ENCODE data around the gene COQ8B. TPM values are rescaled to one million over a fixed set of nuclear protein-coding genes. Genes with fewer than 3 reads are reported as not detected.
"Not testable (repeated sequence)": the region's sequence is repeated elsewhere in the genome, so short reads cannot be mapped to it uniquely, and the experiment has no call there.

Gene COQ8B
- total RNA-seq, 1 donor from 2014 or later, result 26.4 TPM

DNA sequence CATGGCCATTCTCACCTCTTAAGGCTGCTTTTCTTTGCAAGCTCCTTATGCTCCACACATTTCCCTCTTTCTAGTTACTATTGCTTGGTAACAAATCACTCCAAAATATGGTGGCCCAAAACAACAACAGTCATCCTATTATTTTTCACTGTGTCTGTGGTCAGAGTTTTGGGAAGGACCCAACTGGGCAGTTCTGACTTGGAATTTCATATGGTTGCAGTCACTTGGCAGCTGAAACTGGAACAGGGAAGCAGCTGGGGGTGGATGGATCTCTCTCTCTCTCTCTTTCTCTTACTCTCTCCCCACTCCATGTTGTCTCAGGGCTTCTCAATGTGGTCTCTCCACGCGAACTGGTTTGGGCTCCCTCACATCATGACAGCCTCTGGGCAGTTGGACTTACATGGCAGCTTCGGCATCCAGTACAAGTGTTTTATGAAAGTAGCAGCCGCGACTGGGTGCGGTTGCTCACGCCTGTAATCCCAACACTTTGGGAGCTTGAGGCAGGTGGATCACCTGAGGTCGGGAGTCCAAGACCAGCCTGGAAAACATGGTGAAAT, 65.9 kb downstream of the COQ8B start:
- Mint-ChIP-seq H3K27me3 (ENCODE audit: unreplicated experiment) (peaks cover 3% of the 10 kb centered on the region), H3K27ac (ENCODE audit: unreplicated experiment) (no peak overlapping the region), H3K4me1 (ENCODE audit: unreplicated experiment) (no peaks in the 10 kb centered on the region), H3K9me3 (ENCODE audit: unreplicated experiment) (no peaks in the 10 kb centered on the region), H3K4me3 (ENCODE audit: unreplicated experiment) (no peak overlapping the region), H3K36me3 (ENCODE audit: low read depth, unreplicated experiment) (no peaks in the 10 kb centered on the region)
- DNase-seq (ENCODE audit: low spot score), result no peak
- TF ChIP-seq, protein P1, sequence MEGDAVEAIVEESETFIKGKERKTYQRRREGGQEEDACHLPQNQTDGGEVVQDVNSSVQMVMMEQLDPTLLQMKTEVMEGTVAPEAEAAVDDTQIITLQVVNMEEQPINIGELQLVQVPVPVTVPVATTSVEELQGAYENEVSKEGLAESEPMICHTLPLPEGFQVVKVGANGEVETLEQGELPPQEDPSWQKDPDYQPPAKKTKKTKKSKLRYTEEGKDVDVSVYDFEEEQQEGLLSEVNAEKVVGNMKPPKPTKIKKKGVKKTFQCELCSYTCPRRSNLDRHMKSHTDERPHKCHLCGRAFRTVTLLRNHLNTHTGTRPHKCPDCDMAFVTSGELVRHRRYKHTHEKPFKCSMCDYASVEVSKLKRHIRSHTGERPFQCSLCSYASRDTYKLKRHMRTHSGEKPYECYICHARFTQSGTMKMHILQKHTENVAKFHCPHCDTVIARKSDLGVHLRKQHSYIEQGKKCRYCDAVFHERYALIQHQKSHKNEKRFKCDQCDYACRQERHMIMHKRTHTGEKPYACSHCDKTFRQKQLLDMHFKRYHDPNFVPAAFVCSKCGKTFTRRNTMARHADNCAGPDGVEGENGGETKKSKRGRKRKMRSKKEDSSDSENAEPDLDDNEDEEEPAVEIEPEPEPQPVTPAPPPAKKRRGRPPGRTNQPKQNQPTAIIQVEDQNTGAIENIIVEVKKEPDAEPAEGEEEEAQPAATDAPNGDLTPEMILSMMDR (IDR thresholded peaks at IDR 0.05; ENCODE audit: unreplicated experiment), result no peak

DNA sequence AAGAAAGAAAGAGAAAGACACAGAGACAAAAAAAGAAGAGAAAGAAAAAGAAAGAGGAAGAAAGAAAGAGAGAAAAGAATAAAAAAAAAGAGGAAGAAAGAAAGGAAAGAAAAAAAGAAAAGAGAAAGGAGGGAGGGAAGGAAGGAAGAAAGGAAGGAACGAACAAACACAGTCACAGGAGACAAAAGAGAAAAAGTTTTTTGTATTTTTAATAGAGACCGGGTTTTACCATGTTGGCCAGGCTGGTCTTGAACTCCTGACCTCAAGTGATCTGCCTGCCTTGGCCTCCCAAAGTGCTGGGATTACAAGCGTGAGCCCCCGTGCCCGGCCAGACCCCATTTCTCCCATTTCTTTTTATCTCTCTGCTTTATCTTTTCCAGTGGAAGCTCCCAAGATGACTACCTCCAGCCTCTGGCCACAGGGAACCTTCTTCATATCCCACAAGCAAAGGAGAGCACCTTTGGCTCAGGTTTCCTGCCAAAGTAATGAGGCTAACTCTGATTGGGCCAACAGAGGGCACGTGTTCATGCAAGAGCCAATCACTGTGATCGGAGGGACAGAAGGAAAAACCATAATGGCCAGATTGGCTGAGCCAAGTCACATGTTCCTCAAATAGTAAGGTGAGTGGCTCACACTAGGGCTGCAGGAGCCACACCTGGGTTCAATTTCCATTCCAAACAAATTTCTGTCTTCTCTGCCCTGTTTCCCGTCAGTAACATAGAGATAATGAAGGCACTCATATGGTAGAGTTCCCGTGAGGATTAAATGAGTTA, 66.6 kb downstream of the COQ8B start:
- not testable (repeated sequence) for H3K27ac Mint-ChIP-seq (ENCODE audit: unreplicated experiment); H3K36me3 Mint-ChIP-seq (ENCODE audit: low read depth, unreplicated experiment); DNase-seq (ENCODE audit: low spot score); H3K27me3 Mint-ChIP-seq (ENCODE audit: unreplicated experiment); H3K4me1 Mint-ChIP-seq (ENCODE audit: unreplicated experiment); H3K4me3 Mint-ChIP-seq (ENCODE audit: unreplicated experiment); H3K9me3 Mint-ChIP-seq (ENCODE audit: unreplicated experiment)

DNA sequence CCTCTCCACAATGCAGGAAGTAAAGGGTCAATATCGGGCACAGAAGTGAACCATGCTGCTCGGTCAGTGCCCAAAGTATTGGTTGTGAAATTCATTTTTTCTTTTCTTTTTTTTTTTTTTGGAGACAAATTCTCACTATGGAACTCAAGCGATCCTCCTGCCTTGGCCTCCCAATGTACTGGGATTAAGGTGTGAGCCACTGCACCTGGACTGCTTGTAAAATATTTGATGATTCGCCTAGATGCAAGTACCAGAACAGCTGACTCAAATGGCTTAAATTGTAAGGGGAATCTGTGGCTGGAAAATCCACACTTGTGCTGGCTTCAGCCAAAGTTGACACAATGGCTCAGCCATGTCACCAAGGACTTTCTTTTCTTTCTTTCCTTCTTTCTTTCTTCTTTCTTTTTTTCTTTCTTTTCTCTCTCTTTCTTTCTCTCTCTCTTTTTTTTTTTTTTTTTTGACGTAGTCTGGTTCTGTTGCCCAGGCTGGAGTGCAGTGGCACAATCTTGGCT, 69.9 kb downstream of the COQ8B start:
- Mint-ChIP-seq H3K27me3 (ENCODE audit: unreplicated experiment) (peaks cover 3% of the 10 kb centered on the region), H3K4me3 (ENCODE audit: unreplicated experiment) (no peak overlapping the region), H3K9me3 (ENCODE audit: unreplicated experiment) (no peaks in the 10 kb centered on the region), H3K27ac (ENCODE audit: unreplicated experiment) (no peak overlapping the region), H3K36me3 (ENCODE audit: low read depth, unreplicated experiment) (no peaks in the 10 kb centered on the region), H3K4me1 (ENCODE audit: unreplicated experiment) (no peaks in the 10 kb centered on the region)
- DNase-seq (ENCODE audit: low spot score), result no peak
- TF ChIP-seq, protein P1 (IDR thresholded peaks at IDR 0.05; ENCODE audit: unreplicated experiment), result no peak

DNA sequence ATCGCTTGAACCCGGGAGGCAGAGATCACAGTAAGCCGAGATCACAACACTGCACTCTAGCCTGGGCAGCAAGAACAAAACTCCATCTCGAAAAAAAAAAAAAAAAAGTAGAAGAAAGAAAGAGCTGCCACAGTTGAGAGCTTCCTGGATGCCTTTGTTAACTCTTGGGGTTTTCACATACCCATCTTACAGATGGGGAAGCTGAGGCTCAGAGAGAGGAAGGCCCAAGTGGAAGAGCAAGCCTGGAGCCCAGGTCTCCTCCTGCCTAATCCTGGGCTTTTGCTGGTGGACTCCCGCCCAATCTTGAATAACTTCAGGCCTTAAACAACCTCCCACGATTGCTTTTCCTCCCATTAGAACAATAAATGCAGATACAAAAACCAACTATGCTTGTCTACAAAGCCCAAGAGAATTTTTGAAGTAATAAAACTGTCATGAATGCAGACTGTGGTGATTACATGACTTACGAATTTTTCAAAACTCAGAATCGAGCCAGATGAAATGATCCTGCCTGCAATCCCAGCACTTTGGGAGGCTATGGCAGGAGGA, 73.9 kb downstream of the COQ8B start:
- no peak for DNase-seq (ENCODE audit: low spot score)
- no peaks in the 10 kb centered on the region for H3K9me3 Mint-ChIP-seq (ENCODE audit: unreplicated experiment)
- no peak overlapping the region for H3K4me3 Mint-ChIP-seq (ENCODE audit: unreplicated experiment)
- H3K27me3 Mint-ChIP-seq (ENCODE audit: unreplicated experiment), result no peaks in the 10 kb centered on the region
- TF ChIP-seq, protein P1 (IDR thresholded peaks at IDR 0.05; ENCODE audit: unreplicated experiment), result no peak
- H3K27ac Mint-ChIP-seq (ENCODE audit: unreplicated experiment), result no peak overlapping the region
- H3K4me1 Mint-ChIP-seq (ENCODE audit: unreplicated experiment), result peaks cover 5% of the 10 kb centered on the region
- no peaks in the 10 kb centered on the region for H3K36me3 Mint-ChIP-seq (ENCODE audit: low read depth, unreplicated experiment)

DNA sequence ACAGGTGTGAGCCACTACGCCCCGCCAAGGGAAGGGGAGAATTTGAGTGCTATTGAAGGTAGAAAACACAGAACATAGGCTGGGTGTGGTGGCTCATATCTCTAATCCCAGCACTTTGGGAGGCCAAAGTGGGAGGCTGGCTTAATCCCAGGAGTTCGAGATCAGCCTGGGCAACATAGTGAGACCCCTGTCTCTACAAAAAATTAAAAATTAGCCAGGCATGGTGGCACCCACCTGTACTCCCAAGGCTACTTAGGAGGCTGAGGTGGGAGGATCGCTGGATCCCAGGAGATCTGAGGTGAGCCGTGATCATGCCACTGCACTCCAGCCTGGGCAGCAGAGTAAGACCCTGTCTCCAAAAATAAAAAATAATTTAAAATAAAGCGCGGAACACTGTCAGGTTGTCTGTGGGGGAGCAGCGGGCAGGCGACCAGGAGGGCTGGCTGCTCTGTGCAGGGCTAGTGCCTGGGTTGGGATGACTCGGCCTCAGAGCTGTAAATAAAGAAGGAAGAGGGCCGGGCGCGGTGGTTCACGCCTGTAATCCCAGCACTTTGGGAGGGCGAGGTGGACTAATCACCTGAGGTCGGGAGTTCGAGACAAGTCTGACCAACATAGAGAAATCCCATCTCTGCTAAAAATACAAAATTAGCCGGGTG, 74.5 kb downstream of the COQ8B start:
- H3K9me3 Mint-ChIP-seq (ENCODE audit: unreplicated experiment), result no peaks in the 10 kb centered on the region
- no peak overlapping the region for H3K27ac Mint-ChIP-seq (ENCODE audit: unreplicated experiment)
- no peaks in the 10 kb centered on the region for H3K36me3 Mint-ChIP-seq (ENCODE audit: low read depth, unreplicated experiment)
- TF ChIP-seq, protein P1 (IDR thresholded peaks at IDR 0.05; ENCODE audit: unreplicated experiment), result no peak
- no peak for DNase-seq (ENCODE audit: low spot score)
- peaks cover 5% of the 10 kb centered on the region for H3K4me1 Mint-ChIP-seq (ENCODE audit: unreplicated experiment)
- no peaks in the 10 kb centered on the region for H3K27me3 Mint-ChIP-seq (ENCODE audit: unreplicated experiment)
- H3K4me3 Mint-ChIP-seq (ENCODE audit: unreplicated experiment), result no peak overlapping the region

Other genes starting within 250 kb of the COQ8B start
- 0.49 TPM for gene SPTBN4, start 249.9 kb downstream of the COQ8B start, total RNA-seq (ENCODE audit: unreplicated experiment)
- gene SHKBP1, start 140.0 kb downstream of the COQ8B start, total RNA-seq (ENCODE audit: unreplicated experiment), result 84.6 TPM
- 175 TPM for gene LTBP4, start 115.5 kb downstream of the COQ8B start, total RNA-seq (ENCODE audit: unreplicated experiment)
- gene NUMBL, start 26.2 kb downstream of the COQ8B start, total RNA-seq (ENCODE audit: unreplicated experiment), result 10.0 TPM
- 12.1 TPM for gene ITPKC, start 226 bp upstream of the COQ8B start, total RNA-seq (ENCODE audit: unreplicated experiment)
- 24.6 TPM for gene ACTMAP, start 33.6 kb upstream of the COQ8B start, total RNA-seq (ENCODE audit: unreplicated experiment)
- 101 TPM for gene SNRPA, start 34.3 kb upstream of the COQ8B start, total RNA-seq (ENCODE audit: unreplicated experiment)
- gene MIA, start 58.6 kb upstream of the COQ8B start, total RNA-seq (ENCODE audit: unreplicated experiment), result not detected
- 29.2 TPM for gene RAB4B, start 61.4 kb upstream of the COQ8B start, total RNA-seq (ENCODE audit: unreplicated experiment)
- 146 TPM for gene EGLN2, start 82.3 kb upstream of the COQ8B start, total RNA-seq (ENCODE audit: unreplicated experiment)
- gene CYP2A6, start 133.6 kb upstream of the COQ8B start, total RNA-seq (ENCODE audit: unreplicated experiment), result not detected
- gene CYP2A7, start 165.3 kb upstream of the COQ8B start, total RNA-seq (ENCODE audit: unreplicated experiment), result not detected